ENCODE results near the gene ADORA2B. TPM values are rescaled to one million over a fixed set of nuclear protein-coding genes. Genes with fewer than 3 reads are reported as not detected.
A peak's percentile ranks its signal among the peaks of the same experiment; 100 is the strongest.

The ADORA2B gene
- total RNA-seq, 1 donor from 2014 or later: 4.0 TPM

DNA sequence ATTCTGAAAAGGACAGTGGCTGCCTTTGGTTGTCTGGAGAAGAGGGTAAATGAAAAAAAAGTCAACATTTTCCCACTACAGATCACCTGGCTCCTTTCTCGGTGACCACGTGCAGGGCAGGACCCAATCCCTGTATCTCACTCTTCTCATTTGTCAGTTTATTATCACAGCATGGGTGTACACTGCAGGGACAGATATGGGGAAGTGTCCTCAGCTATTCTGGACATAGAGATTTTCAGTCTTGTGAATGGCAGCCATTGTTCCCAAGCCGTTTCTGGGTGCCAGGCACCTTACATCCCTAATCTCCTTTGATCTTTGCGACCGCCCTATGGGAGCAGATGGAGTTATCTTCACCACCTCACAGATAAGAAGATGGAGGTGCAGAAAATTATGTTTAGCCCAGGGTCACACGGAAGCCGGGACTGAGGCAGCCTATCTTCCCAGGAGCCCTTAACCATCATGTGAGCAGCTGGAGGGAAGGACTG, 7.2 kb downstream of the ADORA2B start:
- H3K36me3 Mint-ChIP-seq (ENCODE audit: low read depth, unreplicated experiment): no peaks in the 10 kb centered on the region
- Histone ChIP-seq H3K9me3 (ENCODE audit: insufficient read depth, low read depth, low read length) (no peaks in the 10 kb centered on the region), H3K4me1 (ENCODE audit: insufficient read depth, low read length) (peaks cover 29% of the 10 kb centered on the region), H3K4me2 (ENCODE audit: low read length) (no peak overlapping the region), H3K4me3 (ENCODE audit: insufficient read depth, low read depth, low read length) (no peak overlapping the region), H3K27ac (ENCODE audit: low read depth, low read length) (no peak overlapping the region), H3K9ac (ENCODE audit: low read length) (no peak overlapping the region), H2AFZ (ENCODE audit: low read depth, low read length) (no peak overlapping the region), H4K20me1 (ENCODE audit: insufficient read depth, low read length) (peaks cover 32% of the 10 kb centered on the region), H3K79me2 (ENCODE audit: insufficient read depth, low read length) (peaks cover 88% of the 10 kb centered on the region), H3K27me3 (ENCODE audit: insufficient read depth, low read length) (no peaks in the 10 kb centered on the region), H3K36me3 (ENCODE audit: insufficient read depth, low read length) (no peaks in the 10 kb centered on the region)
- no peak overlapping the region for H3K4me3 Mint-ChIP-seq (ENCODE audit: unreplicated experiment)
- H3K9me3 Mint-ChIP-seq (ENCODE audit: unreplicated experiment): peaks cover 2% of the 10 kb centered on the region
- DNase-seq (ENCODE audit: low read depth): no peak
- TF ChIP-seq EZH2 (IDR thresholded peaks at IDR 0.05; ENCODE audit: insufficient read depth, low read length) (no peak), CTCF (IDR thresholded peaks at IDR 0.05; ENCODE audit: insufficient read depth, low read depth, low read length) (no peak)
- peaks cover 10% of the 10 kb centered on the region for H3K27me3 Mint-ChIP-seq (ENCODE audit: low read depth, unreplicated experiment)
- H3K27ac Mint-ChIP-seq (ENCODE audit: unreplicated experiment): no peak overlapping the region
- FAIRE-seq: no peak
- H3K4me1 Mint-ChIP-seq (ENCODE audit: low read depth, unreplicated experiment): peaks cover 8% of the 10 kb centered on the region

GRCh38 chr17:15952916-15953790, 8.2 kb downstream of the ADORA2B start:
- Histone ChIP-seq H3K4me1 (ENCODE audit: insufficient read depth, low read length) (peaks cover 26% of the 10 kb centered on the region), H3K4me2 (ENCODE audit: low read length) (no peak overlapping the region), H3K79me2 (ENCODE audit: insufficient read depth, low read length) (peaks cover 83% of the 10 kb centered on the region), H4K20me1 (ENCODE audit: insufficient read depth, low read length) (peaks cover 23% of the 10 kb centered on the region), H3K27ac (ENCODE audit: low read depth, low read length) (peak overlapping the region; percentile 20), H3K27me3 (ENCODE audit: insufficient read depth, low read length) (no peaks in the 10 kb centered on the region), H3K9ac (ENCODE audit: low read length) (no peak overlapping the region), H3K4me3 (ENCODE audit: insufficient read depth, low read depth, low read length) (no peak overlapping the region), H3K9me3 (ENCODE audit: insufficient read depth, low read depth, low read length) (no peaks in the 10 kb centered on the region), H3K36me3 (ENCODE audit: insufficient read depth, low read length) (no peaks in the 10 kb centered on the region), H2AFZ (ENCODE audit: low read depth, low read length) (no peak overlapping the region)
- no peak for TF ChIP-seq CTCF (IDR thresholded peaks at IDR 0.05; ENCODE audit: insufficient read depth, low read depth, low read length)
- no peak for TF ChIP-seq EZH2 (IDR thresholded peaks at IDR 0.05; ENCODE audit: insufficient read depth, low read length)
- Mint-ChIP-seq H3K4me3 (ENCODE audit: unreplicated experiment) (no peak overlapping the region), H3K4me1 (ENCODE audit: low read depth, unreplicated experiment) (peaks cover 7% of the 10 kb centered on the region), H3K36me3 (ENCODE audit: low read depth, unreplicated experiment) (no peaks in the 10 kb centered on the region), H3K27me3 (ENCODE audit: low read depth, unreplicated experiment) (peaks cover 10% of the 10 kb centered on the region), H3K9me3 (ENCODE audit: unreplicated experiment) (peaks cover 2% of the 10 kb centered on the region), H3K27ac (ENCODE audit: unreplicated experiment) (peak overlapping the region; percentile 31)
- FAIRE-seq (no peak), DNase-seq (ENCODE audit: low read depth) (no peak)

- no peak for FAIRE-seq
Measured at GRCh38 chr17:15954222-15954621, 9.3 kb downstream of the ADORA2B start.

More at GRCh38 chr17:15954222-15954621, 9.3 kb downstream of the ADORA2B start:
- Histone ChIP-seq H2AFZ (ENCODE audit: low read depth, low read length) (no peak overlapping the region), H3K4me3 (ENCODE audit: insufficient read depth, low read depth, low read length) (no peak overlapping the region), H4K20me1 (ENCODE audit: insufficient read depth, low read length) (peaks cover 23% of the 10 kb centered on the region), H3K4me1 (ENCODE audit: insufficient read depth, low read length) (peaks cover 35% of the 10 kb centered on the region), H3K79me2 (ENCODE audit: insufficient read depth, low read length) (peaks cover 74% of the 10 kb centered on the region), H3K36me3 (ENCODE audit: insufficient read depth, low read length) (no peaks in the 10 kb centered on the region), H3K27ac (ENCODE audit: low read depth, low read length) (peak overlapping the region; percentile 39), H3K9ac (ENCODE audit: low read length) (no peak overlapping the region), H3K9me3 (ENCODE audit: insufficient read depth, low read depth, low read length) (no peaks in the 10 kb centered on the region), H3K4me2 (ENCODE audit: low read length) (peak overlapping the region; percentile 6), H3K27me3 (ENCODE audit: insufficient read depth, low read length) (no peaks in the 10 kb centered on the region)
- Mint-ChIP-seq H3K27me3 (ENCODE audit: low read depth, unreplicated experiment) (peaks cover 10% of the 10 kb centered on the region), H3K4me3 (ENCODE audit: unreplicated experiment) (no peak overlapping the region), H3K27ac (ENCODE audit: unreplicated experiment) (peak overlapping the region; percentile 3), H3K9me3 (ENCODE audit: unreplicated experiment) (peaks cover 2% of the 10 kb centered on the region), H3K36me3 (ENCODE audit: low read depth, unreplicated experiment) (no peaks in the 10 kb centered on the region), H3K4me1 (ENCODE audit: low read depth, unreplicated experiment) (peaks cover 16% of the 10 kb centered on the region)
- DNase-seq (ENCODE audit: low read depth): peak; percentile 86
- TF ChIP-seq EZH2 (IDR thresholded peaks at IDR 0.05; ENCODE audit: insufficient read depth, low read length): no peak
- TF ChIP-seq CTCF (IDR thresholded peaks at IDR 0.05; ENCODE audit: insufficient read depth, low read depth, low read length): no peak
